IMR-90 (cell line): Measurements from ENCODE around the gene ARHGEF38.

Source experiments
- BHLHE40 ChIP-seq: fragments of 150-350 bp; IDR thresholded peaks from 2 replicates; pipeline ENCODE4 v1.6.1; 2016; ENCODE audit warnings: mild to moderate bottlenecking, low read depth, low read length
- CTCF ChIP-seq: conservative IDR thresholded peaks from 2 replicates; pipeline ENCODE4 v1.5.1; 2012; ENCODE audit warnings: mild to moderate bottlenecking, low read depth, low read length, improper control_type of control experiment
- MXI1 ChIP-seq: IDR thresholded peaks from 2 replicates; pipeline ENCODE4 v1.6.1; 2012; ENCODE audit warnings: low read depth, mild to moderate bottlenecking, low read length, moderate library complexity, borderline replicate concordance
- NFE2L2 ChIP-seq: fragments of 150-350 bp; IDR thresholded peaks from 2 replicates; pipeline ENCODE4 v1.6.1; 2016; ENCODE audit warnings: low read depth, mild to moderate bottlenecking, low read length
- POLR2A ChIP-seq: IDR thresholded peaks from 2 replicates; pipeline ENCODE4 v1.6.1; 2012; ENCODE audit warnings: mild to moderate bottlenecking, low read depth, low read length
- RAD21 ChIP-seq: IDR thresholded peaks from 2 replicates; pipeline ENCODE4 v1.6.1; 2012; ENCODE audit warnings: low read length, improper control_type of control experiment

DNA sequence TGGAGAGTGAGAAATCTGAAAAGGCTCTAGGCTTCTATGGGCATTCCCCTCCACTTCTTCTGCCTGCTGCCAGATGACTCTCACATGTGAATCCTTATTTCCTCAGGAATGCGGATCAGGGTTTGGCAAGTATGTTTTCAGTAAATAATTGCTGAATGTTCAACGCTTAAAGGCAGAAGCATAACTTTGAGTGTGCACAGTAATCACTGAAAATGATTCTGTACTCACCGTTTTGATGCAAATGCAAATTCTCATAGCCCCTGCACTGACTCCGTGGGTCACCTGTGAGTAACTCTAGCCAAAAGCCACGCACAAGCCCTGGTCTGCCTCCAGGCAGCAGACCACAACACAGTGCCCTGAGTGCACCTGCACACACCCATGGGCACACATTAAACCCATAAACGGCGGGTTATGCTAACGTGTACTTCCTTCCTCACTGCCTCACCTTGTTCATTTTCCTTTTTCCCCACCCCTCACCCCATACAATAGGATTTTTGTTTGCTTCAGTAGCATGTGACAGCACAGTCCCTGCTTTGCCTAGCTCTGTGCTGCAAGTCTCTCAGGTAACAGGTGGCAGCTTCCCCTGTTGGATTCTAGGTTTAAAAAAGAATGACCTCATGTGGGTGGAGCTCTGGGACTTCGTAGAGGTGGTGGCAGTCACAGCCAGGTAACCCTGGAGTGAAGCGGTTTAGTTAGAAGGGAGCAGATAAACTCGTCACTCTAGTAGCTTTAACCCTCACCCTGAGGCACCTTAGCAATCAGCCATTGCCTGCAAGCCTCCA is at the start of gene ARHGEF38:
- TF ChIP-seq CTCF (no peak), POLR2A (no peak), MXI1 (no peak), RAD21 (no peak), BHLHE40 (no peak), NFE2L2 (no peak)
